Progenitor cell of endocrine pancreas (in vitro differentiated cells): ENCODE measurements around the gene OR5AU1. TPM values are rescaled to one million over a fixed set of nuclear protein-coding genes. Genes with fewer than 3 reads are reported as not detected.
"Not testable (repeated sequence)": the region's sequence is repeated elsewhere in the genome, so short reads cannot be mapped to it uniquely, and the experiment has no call there.

Experiments used
- DNase-seq: peaks from one replicate; pipeline ENCODE4 v3.0.0; 2021; ENCODE audit warnings: low spot score; ENCODE audit not compliant: unreplicated experiment
- H3K27ac Mint-ChIP-seq: 2 replicates; pipeline ENCODE4 v1.8.0; 2021; ENCODE audit warnings: mild to moderate bottlenecking, moderate library complexity, mixed read lengths
- H3K27me3 Mint-ChIP-seq: 2 replicates; pipeline ENCODE4 v1.8.0; 2021; ENCODE audit warnings: mixed read lengths
- H3K36me3 Mint-ChIP-seq: 2 replicates; pipeline ENCODE4 v1.8.0; 2022; ENCODE audit warnings: mixed read lengths; ENCODE audit not compliant: insufficient read depth
- H3K4me1 Mint-ChIP-seq: 2 replicates; pipeline ENCODE4 v1.8.0; 2021; ENCODE audit warnings: low read depth, mixed read lengths
- H3K4me3 Mint-ChIP-seq: 2 replicates; pipeline ENCODE4 v1.8.0; 2021; ENCODE audit warnings: low read depth, mild to moderate bottlenecking, moderate library complexity, mixed read lengths
- H3K9me3 Mint-ChIP-seq: 2 replicates; pipeline ENCODE4 v1.8.0; 2021; ENCODE audit warnings: low read depth, mixed read lengths
- CTCF ChIP-seq: fragments of 200-600 bp; sonication (generic); IDR thresholded peaks from one replicate; pipeline ENCODE4 v1.5.0; 2021; ENCODE audit warnings: antibody characterized with exemption, mild to moderate bottlenecking; ENCODE audit not compliant: unreplicated experiment
- total RNA-seq: library from RNA; stranded (reverse); gene quantifications from 2 replicates; pipeline ENCODE4 v1.2.1, GENCODE V29; 2021

OR5AU1 gene
- total RNA-seq, 1 donor from 2014 or later: not detected

- Mint-ChIP-seq H3K36me3 (peaks cover 1% of the 10 kb centered on the region), H3K4me3 (no peak overlapping the region), H3K9me3 (peaks cover 23% of the 10 kb centered on the region), H3K4me1 (no peaks in the 10 kb centered on the region), H3K27ac (peak overlapping the region; percentile 38), H3K27me3 (no peaks in the 10 kb centered on the region)
- no peak for TF ChIP-seq CTCF
- DNase-seq: no peak
These were observed 15.3 kb upstream of the OR5AU1 start for GRCh38 chr14:21171128-21171527.

GRCh38 chr14:21169573-21169972 lies 13.7 kb upstream of the OR5AU1 start:
- no peak for DNase-seq
- Mint-ChIP-seq H3K27ac (no peak overlapping the region), H3K27me3 (no peaks in the 10 kb centered on the region), H3K9me3 (peaks cover 23% of the 10 kb centered on the region), H3K4me3 (no peak overlapping the region), H3K4me1 (no peaks in the 10 kb centered on the region), H3K36me3 (peaks cover 1% of the 10 kb centered on the region)
- TF ChIP-seq CTCF: no peak

GRCh38 chr14:21168055-21168454 lies 12.2 kb upstream of the OR5AU1 start:
- H3K36me3 Mint-ChIP-seq: no peaks in the 10 kb centered on the region
- H3K4me3 Mint-ChIP-seq: no peak overlapping the region
- peaks cover 5% of the 10 kb centered on the region for H3K27me3 Mint-ChIP-seq
- peaks cover 17% of the 10 kb centered on the region for H3K9me3 Mint-ChIP-seq
- DNase-seq: no peak
- H3K27ac Mint-ChIP-seq: no peak overlapping the region
- no peak for TF ChIP-seq CTCF
- no peaks in the 10 kb centered on the region for H3K4me1 Mint-ChIP-seq

- H3K9me3 Mint-ChIP-seq, H3K27me3 Mint-ChIP-seq, H3K27ac Mint-ChIP-seq, H3K4me1 Mint-ChIP-seq, H3K4me3 Mint-ChIP-seq, DNase-seq, H3K36me3 Mint-ChIP-seq: not testable (repeated sequence)
These were observed 9.8 kb upstream of the OR5AU1 start for GRCh38 chr14:21165670-21166069.

- not testable (repeated sequence) for H3K4me1 Mint-ChIP-seq, H3K36me3 Mint-ChIP-seq, H3K4me3 Mint-ChIP-seq, H3K27me3 Mint-ChIP-seq, DNase-seq, H3K27ac Mint-ChIP-seq, H3K9me3 Mint-ChIP-seq
These were observed 9.2 kb upstream of the OR5AU1 start for GRCh38 chr14:21165002-21165605.

- TF ChIP-seq CTCF: no peak
- no peak overlapping the region for H3K4me3 Mint-ChIP-seq
- no peak overlapping the region for H3K27ac Mint-ChIP-seq
- no peaks in the 10 kb centered on the region for H3K36me3 Mint-ChIP-seq
- H3K27me3 Mint-ChIP-seq: peaks cover 5% of the 10 kb centered on the region
- DNase-seq: no peak
- H3K9me3 Mint-ChIP-seq: no peaks in the 10 kb centered on the region
- no peaks in the 10 kb centered on the region for H3K4me1 Mint-ChIP-seq
These were observed 8.0 kb upstream of the OR5AU1 start for GRCh38 chr14:21163871-21164291.
